Hepatocyte (in vitro differentiated cells): ENCODE data around the gene SLC12A8.

ENCODE experiments used
- EZH2 ChIP-seq: fragments of 200-600 bp; sonication (generic); IDR thresholded peaks from 2 replicates; pipeline ENCODE4 v1.6.1; 2016; ENCODE audit warnings: antibody characterized with exemption, mild to moderate bottlenecking, borderline replicate concordance
- EZH2phosphoT487 ChIP-seq: fragments of 200-600 bp; sonication (generic); IDR thresholded peaks from one replicate; pipeline ENCODE4 v1.6.1; 2018; ENCODE audit warnings: antibody characterized with exemption, mild to moderate bottlenecking, low read depth, moderate library complexity; ENCODE audit not compliant: unreplicated experiment, severe bottlenecking
- TF ChIP-seq, protein P1 (sequence below): fragments of 200-600 bp; sonication (generic); IDR thresholded peaks from 2 replicates; pipeline ENCODE4 v1.5.1; 2016; ENCODE audit warnings: antibody characterized with exemption, mild to moderate bottlenecking; ENCODE audit not compliant: poor library complexity

DNA sequence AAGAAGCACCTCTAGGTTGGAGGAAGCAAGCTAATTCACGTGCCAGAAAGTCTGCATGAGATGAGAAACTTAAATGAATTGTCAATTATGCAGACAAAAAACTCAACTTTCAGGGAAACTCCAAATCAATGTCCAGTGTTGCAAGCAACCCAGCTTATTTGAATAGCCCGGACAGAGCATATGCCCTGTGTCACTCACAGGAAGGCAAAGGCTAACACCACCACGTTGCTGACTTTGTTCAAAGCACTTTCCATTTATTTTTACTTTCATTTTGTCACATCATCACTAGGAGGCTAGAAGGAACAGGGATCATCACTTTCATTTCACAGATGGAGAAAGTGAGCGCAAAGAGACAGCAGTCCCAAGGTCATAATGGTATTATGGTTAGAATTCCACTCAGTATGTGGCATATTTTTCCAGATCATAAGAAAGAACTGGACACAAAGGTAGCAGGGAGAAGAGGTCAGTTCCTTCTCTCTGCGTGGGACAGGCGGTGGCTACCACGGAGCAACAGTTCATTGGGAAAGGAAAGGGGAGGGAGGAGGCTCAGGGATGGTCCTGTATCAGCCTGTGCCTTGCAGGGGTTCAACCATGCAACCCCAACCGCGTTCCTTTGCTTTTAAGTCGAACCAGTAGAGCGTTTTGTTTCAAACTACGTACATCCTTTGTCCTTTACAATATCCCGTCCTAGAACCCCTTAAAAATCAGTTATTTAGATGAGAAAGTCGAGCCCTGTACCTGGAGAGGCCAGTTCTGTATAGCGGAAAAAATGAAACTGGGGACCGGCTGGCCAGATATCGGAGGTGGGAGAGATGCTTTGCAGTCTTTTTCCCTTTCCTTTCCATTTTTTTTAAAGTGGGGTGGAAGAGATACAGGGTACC, 157.9 kb downstream of the SLC12A8 start:
- no peak for TF ChIP-seq EZH2
- TF ChIP-seq, protein P1, sequence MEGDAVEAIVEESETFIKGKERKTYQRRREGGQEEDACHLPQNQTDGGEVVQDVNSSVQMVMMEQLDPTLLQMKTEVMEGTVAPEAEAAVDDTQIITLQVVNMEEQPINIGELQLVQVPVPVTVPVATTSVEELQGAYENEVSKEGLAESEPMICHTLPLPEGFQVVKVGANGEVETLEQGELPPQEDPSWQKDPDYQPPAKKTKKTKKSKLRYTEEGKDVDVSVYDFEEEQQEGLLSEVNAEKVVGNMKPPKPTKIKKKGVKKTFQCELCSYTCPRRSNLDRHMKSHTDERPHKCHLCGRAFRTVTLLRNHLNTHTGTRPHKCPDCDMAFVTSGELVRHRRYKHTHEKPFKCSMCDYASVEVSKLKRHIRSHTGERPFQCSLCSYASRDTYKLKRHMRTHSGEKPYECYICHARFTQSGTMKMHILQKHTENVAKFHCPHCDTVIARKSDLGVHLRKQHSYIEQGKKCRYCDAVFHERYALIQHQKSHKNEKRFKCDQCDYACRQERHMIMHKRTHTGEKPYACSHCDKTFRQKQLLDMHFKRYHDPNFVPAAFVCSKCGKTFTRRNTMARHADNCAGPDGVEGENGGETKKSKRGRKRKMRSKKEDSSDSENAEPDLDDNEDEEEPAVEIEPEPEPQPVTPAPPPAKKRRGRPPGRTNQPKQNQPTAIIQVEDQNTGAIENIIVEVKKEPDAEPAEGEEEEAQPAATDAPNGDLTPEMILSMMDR: no peak
- peak; percentile 66 for TF ChIP-seq EZH2phosphoT487
